AG10803 (cell line): Measurements from ENCODE around the gene CSNK1G2.

Source experiments
- DNase-seq: peaks from one replicate; pipeline ENCODE4 v3.0.0; 2010; ENCODE audit warnings: low read depth
- H3K4me3 ChIP-seq: 2 replicates; pipeline ENCODE4 v1.5.1; 2011; ENCODE audit warnings: mild to moderate bottlenecking, low read length, control low read depth
- CTCF ChIP-seq: conservative IDR thresholded peaks from 2 replicates; pipeline ENCODE4 v1.5.1; 2011; ENCODE audit warnings: mild to moderate bottlenecking, low read length, control low read depth, inconsistent platforms

The CSNK1G2 gene

GRCh38 chr19:1974381-1975161 lies 33.6 kb downstream of the CSNK1G2 start:
- H3K4me3 ChIP-seq: no peak overlapping the region
- no peak for DNase-seq
- no peak for TF ChIP-seq CTCF

GRCh38 chr19:1975162-1975480 lies 34.1 kb downstream of the CSNK1G2 start:
- TF ChIP-seq CTCF: no peak
- no peak for DNase-seq
- no peak overlapping the region for H3K4me3 ChIP-seq

- no peak for DNase-seq
- TF ChIP-seq CTCF: no peak
- no peak overlapping the region for H3K4me3 ChIP-seq
Measured at GRCh38 chr19:1977120-1977519, 36.1 kb downstream of the CSNK1G2 start.

GRCh38 chr19:1978346-1978894 lies 37.4 kb downstream of the CSNK1G2 start:
- DNase-seq: no peak
- no peak overlapping the region for H3K4me3 ChIP-seq
- no peak for TF ChIP-seq CTCF

- no peak overlapping the region for H3K4me3 ChIP-seq
- TF ChIP-seq CTCF: no peak
Measured at GRCh38 chr19:1979017-1979416, 38.0 kb downstream of the CSNK1G2 start.

GRCh38 chr19:1979642-1980041 lies 38.7 kb downstream of the CSNK1G2 start:
- no peak for TF ChIP-seq CTCF
- DNase-seq: no peak
- H3K4me3 ChIP-seq: no peak overlapping the region

More at GRCh38 chr19:1979017-1979416, 38.0 kb downstream of the CSNK1G2 start:
- no peak for DNase-seq
